SIG-M5 (cell line): Measurements from ENCODE around the gene XK.
A peak's percentile ranks its signal among the peaks of the same experiment; 100 is the strongest.

Experiments used
- DNase-seq: peaks from one replicate; lab custom pipeline; 2025; lab: John Stamatoyannopoulos, UW

XK gene

DNA sequence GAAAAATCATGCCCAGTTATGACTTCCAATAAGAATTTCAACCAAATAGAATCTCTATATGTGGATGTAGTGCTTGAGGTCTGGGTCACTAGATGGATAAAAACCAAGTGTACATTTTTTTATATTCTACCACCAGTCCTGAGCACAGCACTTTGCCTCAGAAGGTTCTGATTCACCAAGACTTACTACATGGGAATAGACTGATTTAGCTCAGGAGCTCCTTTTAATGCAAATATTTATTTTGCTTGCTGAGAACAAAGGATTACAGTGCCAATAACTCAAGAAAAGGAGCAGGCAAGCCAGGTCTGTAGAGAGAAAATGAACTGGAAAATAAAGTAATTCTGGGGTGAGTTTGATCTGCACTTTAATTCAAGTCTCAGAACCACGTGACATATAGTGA is 6.4 kb upstream of the XK start:
- DNase-seq = no peak

DNA sequence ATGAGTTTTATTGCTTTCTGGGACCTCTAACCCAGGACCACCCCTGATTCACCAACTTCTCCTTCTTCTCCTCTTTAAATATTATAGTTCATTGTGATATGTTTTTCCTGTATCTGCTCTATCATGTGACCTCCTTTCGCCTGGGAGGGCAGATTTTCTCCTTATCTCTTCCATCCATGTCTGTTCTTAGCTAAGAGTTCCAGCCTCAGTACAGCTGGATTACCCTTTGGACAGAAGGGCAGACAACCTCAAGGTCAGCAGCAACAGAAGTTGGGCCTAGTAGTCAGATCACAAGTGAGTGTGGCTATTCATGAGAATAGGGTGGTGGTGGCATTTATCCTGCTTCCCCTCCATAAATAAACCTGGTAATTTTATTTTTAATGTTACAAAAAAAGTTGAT is 5.7 kb upstream of the XK start:
- no peak for DNase-seq

DNA sequence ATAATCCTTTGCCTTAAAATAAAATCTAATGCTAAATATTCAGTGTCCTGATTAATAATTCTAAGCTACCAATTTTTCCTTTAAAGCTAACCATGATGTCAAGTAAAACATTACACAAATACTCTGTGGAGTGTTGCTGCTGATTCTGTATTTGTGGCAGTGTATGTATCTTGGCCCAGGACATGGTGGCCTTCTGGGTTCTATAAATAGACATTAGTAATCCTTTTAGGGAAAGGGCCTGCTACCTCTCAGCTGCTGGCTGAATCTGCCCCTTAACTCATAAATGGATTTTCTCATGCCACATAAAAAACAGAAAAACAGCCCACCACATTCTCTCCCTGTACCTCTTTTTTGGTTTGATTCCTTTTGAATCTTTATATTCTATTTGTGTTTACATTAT is 1.2 kb upstream of the XK start:
- DNase-seq = no peak

DNA sequence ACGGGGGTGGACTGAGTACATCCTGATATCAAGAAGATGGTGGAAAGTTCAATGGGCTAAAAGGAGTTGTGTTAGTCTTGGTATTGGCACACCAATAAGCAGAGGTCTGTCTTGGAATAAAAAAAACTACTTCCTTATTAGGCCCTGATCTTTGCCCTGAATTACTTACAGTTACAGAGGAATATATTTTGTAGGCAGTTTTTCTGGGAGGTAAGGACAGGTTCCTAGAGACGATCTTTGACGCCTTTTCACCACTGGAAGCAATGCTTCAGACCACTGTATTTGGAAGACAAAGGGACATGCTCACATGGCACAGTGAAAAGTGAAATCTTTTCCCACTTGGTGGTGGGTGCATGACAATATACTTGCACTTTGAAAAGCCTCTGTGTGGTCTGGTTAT is 618 bp upstream of the XK start:
- DNase-seq = no peak

DNA sequence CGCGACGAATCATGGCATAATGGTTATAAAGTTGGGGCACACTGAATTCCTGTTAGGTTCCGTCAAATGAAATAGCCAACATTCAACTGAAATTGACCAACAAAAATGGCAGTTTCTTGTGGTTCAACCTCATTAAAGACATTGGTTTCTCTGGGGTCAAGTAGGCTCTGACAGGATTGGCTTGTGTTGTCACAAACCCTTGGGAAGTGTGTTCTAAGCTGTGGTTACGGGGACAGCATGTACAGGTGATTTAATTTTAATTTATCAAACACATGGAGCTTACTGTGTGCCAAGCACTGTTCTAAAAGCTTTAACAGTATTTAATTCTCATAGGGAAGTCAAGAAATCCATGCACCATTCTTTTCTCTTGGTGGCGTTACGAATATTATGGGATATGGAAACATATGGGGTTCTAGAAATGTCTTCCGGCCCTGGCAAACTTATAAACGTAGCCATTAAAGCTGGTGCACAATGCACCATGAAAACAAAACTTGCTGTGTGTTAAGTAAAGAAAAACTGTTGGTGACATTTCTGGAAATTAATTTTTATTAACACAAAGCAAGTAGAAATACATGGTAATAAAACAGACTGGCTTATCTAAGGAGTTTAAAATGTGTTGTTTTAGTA is 891 bp downstream of the XK start:
- no peak for DNase-seq

DNA sequence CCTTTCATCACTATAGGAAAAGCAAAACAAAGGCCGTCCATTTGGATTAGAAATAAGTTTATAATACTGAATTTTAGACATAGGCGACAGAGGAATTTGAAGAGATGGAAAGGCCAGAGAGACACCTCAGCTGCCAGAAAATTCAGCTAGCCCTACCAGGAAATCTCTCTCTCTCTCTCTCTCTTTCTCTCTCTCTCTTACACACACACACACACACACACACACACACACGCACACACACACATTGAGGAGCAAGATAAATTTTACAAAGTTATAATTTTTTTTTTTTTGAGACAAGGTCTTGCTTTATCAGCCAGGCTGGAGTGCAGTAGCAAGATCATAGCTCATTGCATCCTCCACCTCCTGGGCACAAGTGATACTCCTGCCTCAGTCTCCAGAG is 1.4 kb downstream of the XK start:
- no peak for DNase-seq

DNA sequence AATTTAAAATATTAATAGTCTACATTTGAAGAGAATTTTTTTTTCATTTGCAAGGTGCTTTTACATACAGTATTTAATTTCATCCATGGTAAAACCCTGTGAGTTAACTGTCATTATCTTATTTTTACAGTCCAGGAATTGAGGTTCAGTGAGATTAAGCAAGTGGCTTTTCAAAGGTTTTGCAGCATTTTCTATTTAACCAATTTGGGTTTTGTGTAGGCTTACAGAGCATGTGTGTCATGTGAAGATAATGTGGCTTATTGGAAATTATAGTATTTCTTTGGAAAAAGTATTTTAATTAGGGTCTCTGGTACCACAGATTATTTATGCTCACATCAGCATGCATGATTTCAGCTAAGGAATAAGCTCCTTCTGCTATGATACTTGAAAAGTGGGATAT is 4.5 kb downstream of the XK start:
- DNase-seq = no peak

DNA sequence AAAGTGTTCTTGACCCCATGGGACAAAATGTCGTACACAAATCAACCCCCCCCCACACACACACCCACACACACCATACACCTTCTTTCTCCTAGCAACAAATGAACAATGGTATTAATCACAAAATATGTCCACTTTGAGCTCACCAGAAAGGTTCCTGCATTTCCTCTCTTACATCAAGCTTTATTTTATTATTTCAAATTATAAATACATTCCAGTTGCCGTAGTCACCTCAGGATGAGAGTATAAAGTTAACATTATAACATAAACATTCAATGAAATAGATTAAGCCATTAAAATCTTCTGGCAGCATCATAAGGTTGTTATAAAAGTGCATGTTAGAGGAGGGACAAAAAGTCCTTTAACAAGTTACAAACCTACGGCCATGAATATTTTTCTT is 7.3 kb downstream of the XK start:
- no peak for DNase-seq

DNA sequence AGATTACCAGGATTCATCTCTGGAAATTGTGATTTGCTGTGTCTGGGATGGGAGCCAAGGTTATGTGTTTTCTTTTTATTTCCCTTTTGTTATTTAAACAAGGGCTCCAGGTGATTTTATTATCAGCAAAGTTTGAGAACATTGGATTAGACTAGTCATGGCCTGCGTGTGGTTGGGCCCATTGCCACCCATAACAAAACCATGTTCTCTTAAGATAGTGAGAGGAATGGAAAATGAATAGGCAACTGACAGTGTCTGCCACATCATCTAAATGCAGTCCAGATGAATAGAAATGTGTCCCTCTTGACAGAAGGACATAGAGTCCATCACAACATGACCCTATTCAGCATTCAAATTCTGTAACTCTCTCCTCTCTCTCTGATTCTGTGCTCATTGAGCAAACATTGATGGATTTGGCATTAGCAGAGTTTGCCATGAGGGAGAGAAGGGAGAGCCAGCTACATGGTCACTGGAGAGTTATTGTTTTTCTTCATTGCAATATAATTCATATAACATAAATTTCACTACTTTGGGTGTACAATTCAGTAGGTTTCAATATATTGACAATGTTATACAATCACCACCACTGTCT is 11.7 kb downstream of the XK start:
- no peak for DNase-seq

DNA sequence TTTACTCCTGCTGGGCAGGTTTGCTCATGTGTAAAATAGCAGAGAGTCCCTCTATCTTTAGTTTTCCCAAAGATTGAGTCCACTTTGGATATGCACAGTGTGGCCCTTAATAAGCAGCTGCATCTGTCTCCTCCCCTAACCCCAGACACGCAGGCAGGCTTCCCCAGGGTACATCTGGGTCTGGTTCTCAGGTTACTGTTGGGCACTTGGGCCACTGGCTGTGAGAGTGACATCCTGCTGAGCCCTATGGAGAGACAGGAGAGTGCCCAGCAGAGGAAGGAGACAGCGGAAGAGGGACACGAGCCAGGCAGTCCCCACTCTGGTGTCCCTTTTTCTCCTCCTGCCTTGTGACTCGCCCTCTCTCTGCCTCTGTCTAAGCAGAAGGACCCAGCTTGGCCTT is 16.0 kb downstream of the XK start:
- no peak for DNase-seq

DNA sequence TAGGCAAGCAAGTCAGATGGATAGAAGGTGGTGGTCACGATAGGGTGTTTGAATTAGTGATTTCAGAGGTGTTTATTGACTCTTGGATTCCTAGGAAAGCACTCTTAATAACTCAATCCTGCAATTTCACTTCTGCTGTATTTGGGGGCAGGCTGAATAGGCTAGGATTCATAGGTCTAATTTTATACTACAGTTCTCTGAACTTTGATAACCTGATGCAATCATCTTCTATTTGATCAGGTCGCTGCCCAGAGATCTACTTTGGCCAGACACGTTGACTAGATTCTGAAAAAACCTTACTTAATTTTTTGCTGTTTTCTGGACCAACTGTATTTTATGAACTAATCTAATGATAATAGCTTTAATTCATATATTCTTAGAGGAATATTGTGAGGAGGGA is 26.4 kb downstream of the XK start:
- no peak for DNase-seq

DNA sequence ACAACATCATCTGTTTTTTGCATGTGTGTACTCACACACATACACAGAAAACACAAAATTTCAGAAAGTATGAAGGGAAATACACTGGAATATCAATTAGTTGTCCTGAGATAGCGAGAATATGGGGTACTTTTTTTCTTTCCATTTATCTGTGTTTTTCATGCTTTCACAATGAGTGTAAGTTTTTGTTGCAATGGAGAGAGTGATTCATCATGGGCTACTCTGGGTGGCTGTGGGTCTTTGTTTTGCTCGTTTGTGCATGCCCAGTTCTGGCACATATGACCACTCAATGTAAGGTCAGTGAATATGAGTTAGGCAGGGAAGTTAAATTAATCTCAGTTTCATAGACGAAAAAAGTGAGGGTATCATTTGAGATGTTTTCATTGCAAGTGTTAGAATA is 26.9 kb downstream of the XK start:
- DNase-seq = no peak

DNA sequence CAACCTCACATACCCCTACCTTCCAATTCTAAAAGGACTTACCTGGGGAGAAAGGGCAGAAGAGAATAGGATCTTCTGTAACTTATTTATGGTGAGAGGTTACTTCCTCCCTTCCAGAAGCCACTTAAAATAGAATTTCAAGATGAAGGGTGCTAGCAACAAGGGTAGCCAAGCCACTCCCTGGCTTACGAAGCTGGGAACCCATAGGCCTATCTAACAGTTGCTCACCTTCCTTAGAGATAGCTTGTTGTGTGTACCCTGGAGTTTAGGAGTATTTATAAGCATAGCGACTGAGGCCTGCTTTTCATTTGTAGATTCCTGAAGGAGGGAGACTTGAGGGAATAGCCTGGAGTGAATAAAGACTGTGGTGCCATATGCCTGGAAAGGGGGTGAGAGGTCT is 28.9 kb downstream of the XK start:
- no peak for DNase-seq

DNA sequence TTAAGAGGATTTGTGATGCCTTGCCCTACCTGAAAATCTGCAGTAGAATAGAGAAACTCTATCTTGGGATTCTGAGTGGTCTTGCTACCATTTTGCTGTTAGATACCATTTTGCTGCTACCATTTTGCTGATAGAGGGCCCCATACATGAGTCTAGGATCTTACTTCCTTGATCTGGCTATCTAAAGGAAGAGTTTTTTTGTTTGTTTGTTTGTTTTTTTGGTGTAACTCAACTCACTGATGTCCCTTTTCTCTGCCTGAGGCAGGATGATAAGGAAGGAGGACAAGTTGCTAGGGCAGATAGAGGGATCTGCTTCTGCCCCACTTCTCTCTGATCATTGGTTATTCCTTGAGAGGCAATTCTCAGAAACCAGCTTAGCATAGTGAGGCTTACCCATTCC is 31.0 kb downstream of the XK start:
- no peak for DNase-seq

DNA sequence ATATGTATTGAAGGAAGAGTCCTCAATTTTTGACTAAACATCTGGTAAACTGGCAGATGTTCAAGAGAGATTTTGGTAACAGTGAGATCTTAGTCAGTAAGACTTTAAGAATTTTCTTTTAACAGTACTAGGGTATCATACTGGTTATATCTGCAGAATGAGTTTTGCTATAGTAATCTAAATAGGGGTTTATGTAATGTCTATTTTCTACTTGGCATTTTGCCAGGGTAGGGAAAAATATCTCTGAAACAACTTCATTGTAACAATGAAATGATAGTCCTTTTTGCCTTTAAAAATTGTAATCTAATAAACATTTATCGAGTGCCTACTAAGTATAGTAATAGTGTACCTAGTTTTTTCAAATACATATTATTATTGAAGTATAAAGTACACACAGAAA is 32.1 kb downstream of the XK start:
- DNase-seq = no peak

DNA sequence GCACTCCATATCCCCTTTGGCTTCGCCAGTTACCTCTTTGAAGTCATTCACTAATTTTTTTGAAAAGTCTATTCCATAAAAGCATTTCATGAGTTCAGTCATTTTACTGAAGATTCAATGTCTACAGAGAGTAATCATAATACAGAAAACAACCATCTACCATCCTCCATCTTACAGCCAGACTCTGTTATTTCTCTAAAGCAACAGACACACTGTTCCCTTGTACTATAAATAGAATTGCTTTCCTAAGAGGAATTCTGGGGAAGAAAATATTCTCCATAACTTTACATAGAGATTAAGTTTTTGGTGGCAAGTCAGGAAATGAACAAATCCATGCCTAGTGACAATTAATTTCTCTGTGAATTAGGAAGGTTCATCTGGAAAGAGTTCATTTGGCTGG is 37.0 kb downstream of the XK start:
- DNase-seq = no peak

DNA sequence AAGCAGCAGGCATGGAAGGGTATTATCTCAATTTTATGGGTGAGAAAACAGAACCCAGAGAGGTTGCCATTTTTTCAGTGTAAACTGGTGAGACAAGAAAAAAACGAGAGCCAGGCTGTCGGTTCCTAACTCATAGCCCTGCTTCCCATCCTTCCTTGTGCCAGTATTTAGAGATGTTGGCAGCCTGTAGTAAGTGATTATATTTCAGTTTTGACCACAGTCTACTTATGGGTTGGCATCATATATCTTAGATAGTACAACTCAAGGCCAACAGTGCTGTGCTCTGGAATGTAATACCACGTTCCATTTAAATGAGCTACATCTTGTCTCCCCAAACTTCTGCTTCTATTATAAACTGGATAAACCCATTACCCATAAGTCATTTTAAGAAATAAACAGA is 40.8 kb downstream of the XK start:
- no peak for DNase-seq

DNA sequence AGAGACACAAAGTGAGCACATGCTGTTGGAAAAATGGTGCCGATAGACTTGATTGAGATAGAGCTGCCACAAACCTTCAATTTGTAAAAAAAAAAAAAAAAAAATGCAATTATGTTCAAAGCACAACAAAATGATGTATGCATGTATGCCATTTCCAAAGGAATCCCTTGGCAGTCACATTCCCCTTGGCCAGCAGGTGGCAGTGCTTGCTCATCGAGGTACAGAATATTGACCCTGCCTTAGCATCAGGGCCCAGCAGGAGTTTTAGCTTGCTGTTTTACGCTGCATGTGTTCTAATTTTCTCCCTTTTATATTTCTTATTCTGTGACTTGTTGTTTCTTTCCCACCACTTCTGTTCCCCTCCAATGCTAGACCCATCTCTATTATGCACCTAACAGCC is 59.8 kb downstream of the XK start:
- no peak for DNase-seq

DNA sequence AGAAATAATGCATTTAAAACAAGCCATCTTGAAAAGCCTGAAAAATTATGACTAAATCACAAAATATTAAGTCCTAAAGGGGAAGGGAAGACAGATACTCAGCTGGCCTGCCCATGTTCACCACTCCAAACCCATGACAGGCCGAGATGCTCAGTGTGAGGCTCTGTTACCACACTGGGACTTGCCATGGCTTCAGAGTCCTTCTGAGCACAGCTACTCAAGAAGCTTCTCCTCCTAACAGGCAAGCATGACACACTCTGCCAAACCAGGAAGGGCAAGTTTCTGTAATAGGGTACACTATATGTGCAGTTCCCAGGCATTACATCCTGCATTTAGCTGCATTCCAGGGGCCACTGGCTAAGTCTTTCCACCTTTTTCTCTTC is 60.2 kb downstream of the XK start:
- DNase-seq = no peak

DNA sequence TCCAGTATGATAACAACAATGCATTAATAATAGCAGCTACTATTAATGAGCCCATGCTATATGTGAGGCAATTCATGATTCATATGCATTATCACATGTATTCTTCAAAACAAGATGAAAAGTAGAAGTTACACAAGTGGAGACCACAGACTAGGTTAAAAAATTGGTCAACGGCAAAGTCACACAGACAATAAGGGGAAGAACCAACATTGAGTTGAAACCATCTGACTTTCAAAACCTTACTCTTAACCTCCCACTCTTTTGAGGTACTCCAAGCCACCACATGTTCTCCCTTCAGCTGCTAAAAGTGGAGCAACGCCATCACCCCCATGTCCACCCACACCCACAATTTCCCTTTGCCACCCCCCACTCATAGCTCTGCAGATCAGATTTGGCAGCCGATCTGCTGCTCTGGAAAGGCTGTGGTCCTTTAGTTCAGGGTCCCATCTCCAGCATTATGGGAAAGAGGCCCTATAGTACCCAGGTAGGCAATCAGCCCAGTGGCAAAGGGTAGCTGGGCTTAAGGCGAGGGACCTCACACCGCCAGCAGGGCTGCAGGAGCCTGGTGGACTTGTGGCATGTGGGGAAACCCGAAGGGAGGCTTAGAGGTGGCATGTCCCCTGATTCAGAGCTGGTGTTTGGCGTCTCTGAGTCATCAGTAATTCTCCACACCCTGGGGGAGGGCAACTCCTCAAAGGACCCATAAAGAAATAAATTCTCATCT is 60.8 kb downstream of the XK start:
- DNase-seq = peak; percentile 88

DNA sequence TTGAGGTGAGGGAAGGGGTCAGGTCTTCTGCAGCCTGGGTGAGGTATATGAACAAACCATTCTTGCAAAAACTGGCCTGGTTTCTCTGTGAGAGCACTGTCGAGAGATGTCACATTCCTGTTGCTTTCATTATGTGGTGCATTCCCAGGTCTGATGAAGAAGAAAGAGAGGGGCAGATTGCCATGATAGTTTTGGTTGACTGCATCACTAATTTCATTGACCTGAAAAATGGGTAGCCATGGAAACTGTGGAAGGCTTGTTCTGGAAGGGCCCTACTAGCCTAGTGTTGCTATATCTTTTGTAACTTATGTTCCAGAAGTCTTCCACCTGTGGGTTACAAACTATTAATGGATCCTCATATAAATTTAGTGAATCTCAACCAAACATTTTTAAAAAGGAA is 61.4 kb downstream of the XK start:
- DNase-seq = no peak

DNA sequence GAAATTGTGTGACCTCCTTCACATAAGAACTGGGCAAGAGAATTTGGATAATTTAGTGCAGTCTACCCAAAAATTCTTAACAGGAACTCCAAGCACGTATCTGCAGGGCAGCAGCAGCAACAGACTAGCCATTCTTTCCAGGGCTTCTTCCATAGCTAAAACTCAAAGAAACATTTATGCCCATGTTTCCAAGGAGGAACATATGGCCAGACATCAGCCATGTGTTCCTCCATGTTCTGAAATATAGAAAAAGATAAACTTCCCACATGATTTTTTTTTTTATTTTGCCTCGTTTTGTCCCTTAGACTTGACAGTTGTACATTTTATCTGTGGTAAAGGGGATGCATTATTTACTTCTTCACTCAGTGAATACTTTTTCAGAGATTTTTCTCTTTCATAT is 66.7 kb downstream of the XK start:
- DNase-seq = no peak

DNA sequence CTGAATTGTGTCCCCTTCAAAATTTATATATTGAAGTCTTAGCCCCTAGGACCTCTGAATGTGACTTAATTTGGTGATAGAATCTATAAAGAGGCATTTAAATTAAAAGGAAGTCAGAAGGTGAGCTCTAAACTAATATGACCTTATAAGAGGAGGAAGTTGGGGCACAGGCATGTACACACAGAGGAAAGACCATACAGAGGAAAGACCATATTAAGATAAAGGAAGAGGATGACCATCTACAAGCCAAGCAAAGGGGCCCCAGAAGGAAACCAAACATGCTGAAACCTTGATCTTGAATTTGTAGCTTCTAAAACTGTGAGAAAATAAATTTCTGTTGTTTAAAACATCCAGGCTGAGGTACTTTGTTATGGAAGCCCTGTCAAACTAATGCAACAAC is 67.3 kb downstream of the XK start:
- peak; percentile 38 for DNase-seq

DNA sequence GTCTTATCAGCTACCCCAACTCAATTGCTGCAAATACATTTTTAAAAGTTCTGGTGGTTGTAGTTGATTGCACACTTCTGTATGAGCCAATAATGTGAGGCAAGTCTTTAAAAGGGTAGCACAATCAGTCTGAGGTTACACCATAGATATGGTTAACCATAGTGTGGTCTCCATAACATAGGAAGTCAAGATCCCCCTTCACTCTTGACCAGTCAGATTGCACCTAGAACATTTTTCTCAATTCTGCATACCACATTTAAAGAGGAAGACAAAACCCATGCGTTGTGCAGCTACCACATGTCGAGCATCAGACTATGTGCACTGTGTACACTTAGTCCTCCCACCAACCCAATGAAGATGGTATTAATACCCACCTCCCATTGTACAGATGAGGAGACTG is 67.8 kb downstream of the XK start:
- DNase-seq = peak; percentile 84
